Activated CD4-positive, alpha-beta T cell treated with anti-CD3 and anti-CD28 coated beads, Interleukin-2, amount 50 U/mL, for 24 hours (primary cell): ENCODE measurements around the gene PRKCB.
A peak's percentile ranks its signal among the peaks of the same experiment; 100 is the strongest.
"Not testable (repeated sequence)": the region's sequence is repeated elsewhere in the genome, so short reads cannot be mapped to it uniquely, and the experiment has no call there.

Experiments
- DNase-seq, 2 donors: peaks; one replicate each; pipeline ENCODE4 v3.0.0-alpha.2; 2020; ENCODE audit warnings: low read depth in 1 of 2, low spot score in 1 of 2

PRKCB gene

GRCh38 chr16:23901178-23902033, 65.6 kb downstream of the PRKCB start:
- no peak for DNase-seq

- DNase-seq: no peak
Observed at GRCh38 chr16:23902034-23902747, 66.4 kb downstream of the PRKCB start.

GRCh38 chr16:23902748-23903414, 67.1 kb downstream of the PRKCB start:
- no peak for DNase-seq

- no peak for DNase-seq
Observed at GRCh38 chr16:23905027-23905426, 69.2 kb downstream of the PRKCB start.

- DNase-seq: no peak
Observed at GRCh38 chr16:23907457-23907902, 71.7 kb downstream of the PRKCB start.

- DNase-seq: no peak
Observed at GRCh38 chr16:23907903-23908302, 72.1 kb downstream of the PRKCB start.

GRCh38 chr16:23908790-23909189, 73.0 kb downstream of the PRKCB start:
- no peak for DNase-seq

DNA sequence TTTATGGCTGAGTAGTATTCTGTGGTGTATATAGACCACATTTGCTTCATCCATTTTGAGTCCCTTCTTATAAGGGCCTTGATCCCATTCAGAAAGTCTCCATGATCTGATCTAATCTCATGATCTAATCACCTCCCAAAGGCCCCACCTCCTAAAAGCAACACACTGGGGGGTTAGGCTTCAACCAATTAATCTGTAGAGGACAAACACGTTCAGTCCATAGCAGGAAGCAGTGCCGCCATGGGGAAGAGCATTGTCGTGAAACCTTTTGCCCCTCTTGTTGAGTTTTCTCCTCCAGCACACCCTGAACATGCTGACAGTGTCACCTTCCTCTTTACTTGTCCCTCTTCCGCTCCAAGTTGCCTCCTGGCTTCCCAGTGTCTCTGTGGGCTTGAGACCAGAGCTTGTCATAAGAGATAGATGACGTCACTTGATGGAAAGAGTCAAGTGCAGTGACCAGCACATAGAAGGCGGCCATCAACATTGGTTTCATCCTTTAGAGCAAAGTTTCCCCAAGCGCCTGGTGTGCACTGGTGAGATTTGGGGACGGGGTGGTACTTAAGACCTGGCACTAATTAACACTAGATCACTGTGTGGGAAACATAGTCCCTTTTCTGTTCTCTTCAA, 74.1 kb downstream of the PRKCB start:
- DNase-seq: no peak

DNA sequence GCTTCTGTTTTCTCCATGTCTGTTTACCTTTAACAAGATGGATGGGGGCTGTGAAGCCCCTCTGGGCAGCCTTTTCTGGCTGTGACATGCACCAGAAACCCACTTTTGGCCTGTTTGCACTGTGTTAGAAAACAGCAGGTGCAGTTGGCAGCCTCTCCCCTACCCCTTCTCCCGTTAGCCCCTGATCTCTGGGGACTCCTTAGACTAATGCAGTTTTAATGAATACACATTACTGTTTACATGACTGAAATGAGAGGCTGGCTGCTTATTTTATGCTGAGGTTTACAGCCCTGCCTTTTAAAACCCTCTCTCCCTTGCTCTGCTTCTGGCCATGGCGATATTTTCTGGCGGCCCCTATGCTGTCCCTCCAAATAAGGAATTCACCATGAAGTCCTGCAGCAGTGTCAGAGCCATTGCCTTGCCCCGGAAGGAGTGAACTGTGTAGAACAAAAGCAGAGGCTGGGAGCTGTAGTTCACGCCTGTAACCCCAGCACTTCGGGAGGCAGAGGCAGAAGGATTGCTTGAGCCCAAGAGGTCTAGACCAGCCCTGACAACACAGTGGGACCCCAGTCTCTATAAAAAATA, 79.3 kb downstream of the PRKCB start:
- DNase-seq: no peak

DNA sequence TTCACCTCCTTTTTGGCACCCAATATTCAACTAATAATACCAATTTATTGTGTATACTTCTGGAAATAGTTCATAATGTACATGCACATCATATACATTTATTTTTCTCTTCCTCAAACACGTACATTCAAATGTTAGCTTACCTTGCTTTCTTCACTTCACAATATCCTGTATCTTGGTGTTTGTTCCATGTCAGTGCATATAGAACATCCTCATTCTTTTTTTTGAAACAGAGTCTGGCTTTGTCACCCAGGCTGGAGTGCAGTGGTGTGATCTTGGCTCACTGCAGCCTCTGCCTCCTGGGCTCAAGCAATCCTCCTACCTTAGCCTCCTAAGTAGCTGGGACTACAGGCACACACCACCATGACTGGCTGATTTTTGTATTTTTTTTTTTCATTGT, 80.8 kb downstream of the PRKCB start:
- not testable (repeated sequence) for DNase-seq

DNA sequence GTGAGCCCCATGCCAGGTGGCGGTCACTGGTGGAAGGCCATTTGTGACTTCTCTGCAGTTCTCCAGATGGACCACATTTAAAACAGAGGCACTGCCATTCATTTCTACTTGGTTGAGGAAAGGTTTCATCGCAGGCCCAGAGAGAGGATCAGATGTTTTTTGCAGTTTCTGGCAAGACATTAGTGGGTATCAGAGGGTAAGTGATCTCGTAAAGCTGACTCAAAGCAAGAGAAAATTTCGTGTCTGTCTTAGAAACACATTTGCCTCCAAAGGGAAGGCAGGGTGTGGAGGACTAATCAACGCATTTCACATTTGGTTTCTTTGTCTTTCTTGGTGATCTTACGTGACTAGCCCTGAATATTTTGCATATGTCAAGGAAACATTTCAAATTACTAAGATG, 81.8 kb downstream of the PRKCB start:
- DNase-seq: no peak

DNA sequence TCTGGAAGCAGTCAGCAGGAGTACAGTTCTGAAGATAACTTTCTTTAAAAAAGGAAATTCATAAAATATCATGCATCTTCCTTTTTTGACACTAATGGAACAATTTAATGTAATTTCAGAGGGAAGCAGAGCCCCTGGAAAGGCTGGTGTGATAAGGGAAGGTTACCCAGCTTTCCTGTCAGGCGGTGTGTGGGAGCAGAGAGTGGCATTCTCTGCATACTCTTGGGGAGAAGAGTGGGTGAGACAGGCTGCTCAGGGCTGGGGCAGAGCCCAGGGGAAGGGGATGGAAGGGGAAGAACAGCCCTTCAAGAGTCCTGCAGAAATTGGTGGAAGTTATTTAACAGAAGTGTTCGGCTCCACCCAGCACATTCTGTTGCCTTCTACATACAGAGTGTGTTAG, 84.7 kb downstream of the PRKCB start:
- no peak for DNase-seq

DNA sequence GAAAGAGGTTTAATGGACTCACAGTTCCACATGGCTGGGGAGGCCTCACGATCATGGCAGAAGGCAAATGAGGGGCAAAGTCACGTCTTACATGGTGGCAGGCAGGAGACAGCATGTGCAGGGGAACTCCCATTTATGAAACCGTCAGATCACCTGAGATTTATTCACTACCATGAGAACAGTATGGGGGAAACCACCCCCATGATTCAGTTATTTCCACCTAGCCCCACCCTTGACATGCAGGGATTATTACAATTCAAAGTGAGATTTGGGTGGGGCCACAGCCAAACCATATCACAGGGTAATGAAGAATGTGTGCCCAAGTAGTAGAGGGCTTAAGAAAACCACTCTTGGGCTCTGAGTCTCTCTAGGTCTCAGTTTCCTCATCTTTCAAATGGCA, 85.1 kb downstream of the PRKCB start:
- peak in 1 of 2 donors; percentile 7 for DNase-seq

GRCh38 chr16:23922406-23922805, 86.6 kb downstream of the PRKCB start:
- no peak for DNase-seq

DNA sequence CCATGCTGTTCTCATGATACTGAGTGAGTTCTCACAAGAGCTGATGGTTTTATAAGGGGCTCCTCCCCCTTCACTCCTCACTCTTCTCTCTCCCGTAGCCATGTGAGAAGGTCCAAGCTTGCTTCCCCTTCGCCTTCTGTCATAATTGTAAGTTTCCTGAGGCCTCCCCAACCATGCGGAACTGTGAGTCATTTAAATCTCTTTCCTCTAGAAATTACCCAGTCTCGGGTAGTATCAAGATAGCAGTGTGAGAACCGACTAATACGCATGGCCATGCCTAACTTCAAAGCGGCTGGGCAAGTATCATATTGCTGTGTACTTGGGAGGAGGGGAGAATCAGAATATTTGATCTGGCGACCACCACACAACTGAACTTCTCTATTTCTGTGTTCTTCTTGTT, 88.3 kb downstream of the PRKCB start:
- DNase-seq: no peak

DNA sequence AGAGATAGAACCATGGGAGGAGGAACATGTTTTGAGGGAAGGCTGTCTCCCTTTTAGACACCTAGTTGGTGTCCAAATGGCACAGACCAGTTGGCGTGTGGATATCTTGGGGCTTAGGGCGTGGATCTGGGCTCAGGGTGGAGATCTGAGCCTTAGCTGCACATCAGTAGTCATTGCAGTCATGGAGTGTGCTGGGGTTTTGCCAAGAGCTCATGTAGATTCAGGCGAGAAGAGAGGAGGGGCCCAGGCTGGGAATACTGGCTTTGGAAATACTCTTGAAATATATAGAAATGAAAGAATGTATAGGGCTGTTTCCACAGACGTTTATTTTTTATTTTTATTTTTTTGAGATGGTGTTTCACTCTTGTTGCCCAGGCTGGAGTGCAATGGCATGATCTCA, 92.0 kb downstream of the PRKCB start:
- no peak for DNase-seq

DNA sequence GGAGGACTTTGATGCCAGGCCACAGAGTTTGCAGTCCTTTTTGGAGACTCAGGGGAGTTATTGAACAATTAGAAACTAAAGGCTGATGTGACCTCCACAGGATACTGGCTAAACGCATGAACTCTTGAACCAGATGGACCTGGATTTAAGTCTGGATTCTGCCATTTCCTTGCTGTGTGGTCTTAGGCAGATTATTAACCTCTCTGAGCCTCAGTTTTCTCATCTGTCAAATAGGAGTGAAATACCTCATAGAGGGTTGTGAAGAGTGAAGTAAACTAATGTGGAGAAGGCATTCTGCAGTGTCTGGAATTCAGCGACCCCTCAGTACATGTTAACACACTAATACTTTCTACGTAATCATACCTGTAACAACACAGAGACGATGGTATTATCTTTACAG, 93.5 kb downstream of the PRKCB start:
- no peak for DNase-seq

- no peak for DNase-seq
Observed at GRCh38 chr16:23929856-23930255, 94.1 kb downstream of the PRKCB start.

DNA sequence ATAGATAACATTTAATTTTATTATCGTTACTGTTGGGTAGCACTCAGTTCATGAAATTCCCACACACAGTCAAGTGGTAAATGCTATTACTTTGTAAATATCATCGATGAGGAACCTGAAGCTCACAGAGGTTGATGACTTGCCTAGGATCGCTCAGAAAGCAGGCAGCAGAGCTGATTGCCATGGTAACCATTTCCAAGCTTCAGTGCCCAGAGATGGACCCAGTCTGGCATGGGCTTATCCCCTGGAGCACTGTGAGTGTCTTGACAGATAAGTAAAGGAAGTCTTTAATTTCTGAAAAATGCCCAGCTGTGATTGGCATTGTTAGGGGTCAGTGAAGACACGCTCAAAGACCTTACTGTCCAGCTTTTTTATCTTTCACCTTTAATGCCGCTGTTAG, 95.0 kb downstream of the PRKCB start:
- DNase-seq: no peak

DNA sequence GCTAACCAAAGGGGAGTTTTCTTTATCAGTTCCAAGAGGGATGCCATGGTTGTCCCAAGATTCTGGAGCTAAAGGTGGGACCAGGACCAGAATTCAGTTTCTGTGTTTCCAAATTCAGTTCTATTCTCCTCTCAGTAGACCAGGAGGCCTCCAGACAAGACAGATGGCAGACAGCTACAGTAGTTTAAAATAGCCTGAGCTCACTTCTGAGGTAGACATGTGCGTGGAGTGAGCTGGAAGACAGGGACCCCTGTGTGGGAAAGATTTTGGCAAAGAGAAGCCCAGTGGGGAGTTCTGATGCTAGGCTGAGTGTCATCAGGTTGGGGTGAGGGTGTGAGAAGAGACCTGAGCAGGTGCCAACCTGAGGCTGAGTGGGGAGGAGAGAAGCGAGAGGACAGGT, 95.4 kb downstream of the PRKCB start:
- no peak for DNase-seq

GRCh38 chr16:23933650-23934049, 97.9 kb downstream of the PRKCB start:
- not testable (repeated sequence) for DNase-seq
